Subcutaneous adipose tissue (tissue), 4 donors: Measurements from ENCODE around the gene SPACA5. TPM values are rescaled to one million over a fixed set of nuclear protein-coding genes. Genes with fewer than 3 reads are reported as not detected.
"Not testable (repeated sequence)": the region's sequence is repeated elsewhere in the genome, so short reads cannot be mapped to it uniquely, and the experiment has no call there.

ENCODE experiments used
- total RNA-seq, 4 donors: library from RNA; depleted of rRNA; stranded (reverse); fragments of >200 nt; gene quantifications; one replicate each; pipeline ENCODE4 v1.1.0, GENCODE V29; 2016
- TF ChIP-seq, protein P1 (sequence below): fragments of 450-650 bp; IDR thresholded peaks from one replicate; pipeline ENCODE4 v1.5.1; 2016; ENCODE audit warnings: low read depth, mild to moderate bottlenecking, control low read depth, antibody characterized with exemption, moderate library complexity

SPACA5 gene
- total RNA-seq = not detected

GRCh38 chrX:48006688-48007087 is at the start of gene SPACA5:
Gene SPACA5 (plus strand): TSS chrX:48006988. CDS start chrX:48007803, 815 bp downstream.
- TF ChIP-seq, protein P1, sequence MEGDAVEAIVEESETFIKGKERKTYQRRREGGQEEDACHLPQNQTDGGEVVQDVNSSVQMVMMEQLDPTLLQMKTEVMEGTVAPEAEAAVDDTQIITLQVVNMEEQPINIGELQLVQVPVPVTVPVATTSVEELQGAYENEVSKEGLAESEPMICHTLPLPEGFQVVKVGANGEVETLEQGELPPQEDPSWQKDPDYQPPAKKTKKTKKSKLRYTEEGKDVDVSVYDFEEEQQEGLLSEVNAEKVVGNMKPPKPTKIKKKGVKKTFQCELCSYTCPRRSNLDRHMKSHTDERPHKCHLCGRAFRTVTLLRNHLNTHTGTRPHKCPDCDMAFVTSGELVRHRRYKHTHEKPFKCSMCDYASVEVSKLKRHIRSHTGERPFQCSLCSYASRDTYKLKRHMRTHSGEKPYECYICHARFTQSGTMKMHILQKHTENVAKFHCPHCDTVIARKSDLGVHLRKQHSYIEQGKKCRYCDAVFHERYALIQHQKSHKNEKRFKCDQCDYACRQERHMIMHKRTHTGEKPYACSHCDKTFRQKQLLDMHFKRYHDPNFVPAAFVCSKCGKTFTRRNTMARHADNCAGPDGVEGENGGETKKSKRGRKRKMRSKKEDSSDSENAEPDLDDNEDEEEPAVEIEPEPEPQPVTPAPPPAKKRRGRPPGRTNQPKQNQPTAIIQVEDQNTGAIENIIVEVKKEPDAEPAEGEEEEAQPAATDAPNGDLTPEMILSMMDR = not testable (repeated sequence)

- TF ChIP-seq, protein P1 = no peak
These were observed 47.9 kb upstream of the SPACA5 start for GRCh38 chrX:47958761-47959342.

GRCh38 chrX:47960406-47960805 is 46.4 kb upstream of the SPACA5 start:
- TF ChIP-seq, protein P1 = no peak

GRCh38 chrX:47973235-47973634 is 33.6 kb upstream of the SPACA5 start:
- TF ChIP-seq, protein P1 = no peak

- TF ChIP-seq, protein P1 = no peak
These were observed 30.3 kb upstream of the SPACA5 start for GRCh38 chrX:47976254-47977151.

GRCh38 chrX:47991263-47992094 is 15.3 kb upstream of the SPACA5 start:
- TF ChIP-seq, protein P1 = no peak

DNA sequence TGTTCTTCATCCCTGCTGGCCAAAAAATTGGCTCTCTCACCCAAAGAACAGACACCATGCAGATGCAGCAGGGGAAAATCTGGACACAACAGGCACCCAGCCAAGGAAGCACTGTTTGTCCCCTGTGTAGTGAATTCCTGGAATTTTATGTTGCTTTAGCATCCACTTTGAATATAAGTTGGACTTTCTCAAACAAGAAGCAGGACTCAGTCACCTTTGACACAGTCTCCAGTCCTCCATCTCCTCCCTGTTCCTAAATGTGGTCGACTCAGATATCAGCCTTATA is 14.8 kb upstream of the SPACA5 start:
- TF ChIP-seq, protein P1 = no peak
